HEK293T (cell line): ENCODE results near the gene PTGR3.

Source experiments
- CTCF ChIA-PET: fragments of 350-600 bp; formaldehyde crosslinking; extraction: SDS; loops from one replicate; lab custom pipeline; 2021; ENCODE audit warnings: antibody characterized with exemption, inconsistent platforms; lab: Yijun Ruan, JAX
- POLR2A ChIA-PET: fragments of 350-600 bp; formaldehyde crosslinking; extraction: SDS; loops from one replicate; lab custom pipeline; 2020; ENCODE audit warnings: antibody characterized with exemption, inconsistent platforms; lab: Yijun Ruan, JAX
- DNase-seq: peaks from one replicate; pipeline ENCODE4 v3.0.0; 2012; ENCODE audit warnings: mixed read lengths; ENCODE audit errors: extremely low spot score
- ARNT ChIP-seq: fragments of 450-650 bp; IDR thresholded peaks from 2 replicates; pipeline ENCODE4 v1.6.1; 2017; ENCODE audit warnings: mild to moderate bottlenecking
- BHLHE40 ChIP-seq: fragments of 450-650 bp; IDR thresholded peaks from 2 replicates; pipeline ENCODE4 v1.6.1; 2016; ENCODE audit warnings: mild to moderate bottlenecking, moderate library complexity, borderline replicate concordance
- CTBP1 ChIP-seq: fragments of 450-650 bp; IDR thresholded peaks from 2 replicates; pipeline ENCODE4 v1.6.1; 2016; ENCODE audit warnings: borderline replicate concordance
- ELF4 ChIP-seq: fragments of 450-650 bp; IDR thresholded peaks from 2 replicates; pipeline ENCODE4 v1.6.1; 2017; ENCODE audit warnings: antibody characterized with exemption
- FOXA1 ChIP-seq: fragments of 450-650 bp; IDR thresholded peaks from 2 replicates; pipeline ENCODE4 v1.6.1; 2016; ENCODE audit warnings: mild to moderate bottlenecking
- FOXK2 ChIP-seq: fragments of 450-650 bp; IDR thresholded peaks from 2 replicates; pipeline ENCODE4 v1.6.1; 2016; ENCODE audit warnings: mild to moderate bottlenecking
- FOXM1 ChIP-seq: fragments of 450-650 bp; IDR thresholded peaks from 2 replicates; pipeline ENCODE4 v1.6.1; 2017; ENCODE audit warnings: mild to moderate bottlenecking, borderline replicate concordance
- HDGF ChIP-seq: fragments of 450-650 bp; IDR thresholded peaks from 2 replicates; pipeline ENCODE4 v1.6.1; 2017; ENCODE audit warnings: antibody characterized with exemption, borderline replicate concordance
- L3MBTL2 ChIP-seq: fragments of 450-650 bp; conservative IDR thresholded peaks from 2 replicates; pipeline ENCODE4 v1.6.1; 2016; ENCODE audit warnings: mild to moderate bottlenecking
- LEF1 ChIP-seq: fragments of 450-650 bp; IDR thresholded peaks from 2 replicates; pipeline ENCODE4 v1.6.1; 2017; ENCODE audit warnings: mild to moderate bottlenecking, borderline replicate concordance
- NFRKB ChIP-seq: fragments of 450-650 bp; IDR thresholded peaks from 2 replicates; pipeline ENCODE4 v1.6.1; 2016; ENCODE audit warnings: mild to moderate bottlenecking, moderate library complexity
- SP1 ChIP-seq: fragments of 450-650 bp; IDR thresholded peaks from 2 replicates; pipeline ENCODE4 v1.6.1; 2017
- SUZ12 ChIP-seq: fragments of 450-650 bp; IDR thresholded peaks from 2 replicates; pipeline ENCODE4 v1.6.1; 2016; ENCODE audit warnings: mild to moderate bottlenecking
- TARDBP ChIP-seq: fragments of 450-650 bp; IDR thresholded peaks from 2 replicates; pipeline ENCODE4 v1.6.1; 2016
- ZNF384 ChIP-seq: fragments of 450-650 bp; IDR thresholded peaks from 2 replicates; pipeline ENCODE4 v1.6.1; 2016
- TF ChIP-seq, protein P1 (sequence below): fragments of 450-650 bp; IDR thresholded peaks from 2 replicates; pipeline ENCODE4 v1.6.1; 2016

PTGR3 gene

GRCh38 chr18:75205514-75206132, 3.3 kb downstream of the PTGR3 start:
- DNase-seq, result no peak
- ChIA-PET CTCF (no interaction called here), POLR2A (no interaction called here)
- TF ChIP-seq ZNF384 (no peak), HDGF (no peak), L3MBTL2 (no peak)
- TF ChIP-seq, protein P1, sequence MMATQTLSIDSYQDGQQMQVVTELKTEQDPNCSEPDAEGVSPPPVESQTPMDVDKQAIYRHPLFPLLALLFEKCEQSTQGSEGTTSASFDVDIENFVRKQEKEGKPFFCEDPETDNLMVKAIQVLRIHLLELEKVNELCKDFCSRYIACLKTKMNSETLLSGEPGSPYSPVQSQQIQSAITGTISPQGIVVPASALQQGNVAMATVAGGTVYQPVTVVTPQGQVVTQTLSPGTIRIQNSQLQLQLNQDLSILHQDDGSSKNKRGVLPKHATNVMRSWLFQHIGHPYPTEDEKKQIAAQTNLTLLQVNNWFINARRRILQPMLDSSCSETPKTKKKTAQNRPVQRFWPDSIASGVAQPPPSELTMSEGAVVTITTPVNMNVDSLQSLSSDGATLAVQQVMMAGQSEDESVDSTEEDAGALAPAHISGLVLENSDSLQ, result no peak

- ChIA-PET CTCF (no interaction called here), POLR2A (no interaction called here)
- TF ChIP-seq, protein P1, result no peak
- no peak for TF ChIP-seq CTBP1
- no peak for TF ChIP-seq L3MBTL2
- TF ChIP-seq TARDBP, result no peak
- TF ChIP-seq BHLHE40, result no peak
- TF ChIP-seq FOXM1, result no peak
- TF ChIP-seq FOXA1, result no peak
- no peak for TF ChIP-seq ARNT
- TF ChIP-seq SP1, result no peak
- no peak for TF ChIP-seq ELF4
- no peak for TF ChIP-seq LEF1
- TF ChIP-seq HDGF, result no peak
- TF ChIP-seq ZNF384, result no peak
- TF ChIP-seq NFRKB, result no peak
- no peak for TF ChIP-seq FOXK2
- TF ChIP-seq SUZ12, result no peak
- DNase-seq, result no peak
These were observed 4.0 kb downstream of the PTGR3 start for GRCh38 chr18:75204732-75205513.

GRCh38 chr18:75204269-75204731, 4.6 kb downstream of the PTGR3 start:
- no peak for DNase-seq
- CTCF ChIA-PET, result no interaction called here
- TF ChIP-seq FOXK2, result no peak
- no peak for TF ChIP-seq SUZ12
- TF ChIP-seq, protein P1, result no peak
- no peak for TF ChIP-seq FOXA1
- no peak for TF ChIP-seq NFRKB
- TF ChIP-seq SP1, result no peak
- no peak for TF ChIP-seq ELF4
- no peak for TF ChIP-seq L3MBTL2
- no peak for TF ChIP-seq FOXM1
- TF ChIP-seq BHLHE40, result no peak
- TF ChIP-seq LEF1, result no peak
- TF ChIP-seq TARDBP, result no peak
- no peak for TF ChIP-seq HDGF
- no peak for TF ChIP-seq CTBP1
- TF ChIP-seq ARNT, result no peak
- TF ChIP-seq ZNF384, result no peak
- POLR2A ChIA-PET, result no interaction called here

DNA sequence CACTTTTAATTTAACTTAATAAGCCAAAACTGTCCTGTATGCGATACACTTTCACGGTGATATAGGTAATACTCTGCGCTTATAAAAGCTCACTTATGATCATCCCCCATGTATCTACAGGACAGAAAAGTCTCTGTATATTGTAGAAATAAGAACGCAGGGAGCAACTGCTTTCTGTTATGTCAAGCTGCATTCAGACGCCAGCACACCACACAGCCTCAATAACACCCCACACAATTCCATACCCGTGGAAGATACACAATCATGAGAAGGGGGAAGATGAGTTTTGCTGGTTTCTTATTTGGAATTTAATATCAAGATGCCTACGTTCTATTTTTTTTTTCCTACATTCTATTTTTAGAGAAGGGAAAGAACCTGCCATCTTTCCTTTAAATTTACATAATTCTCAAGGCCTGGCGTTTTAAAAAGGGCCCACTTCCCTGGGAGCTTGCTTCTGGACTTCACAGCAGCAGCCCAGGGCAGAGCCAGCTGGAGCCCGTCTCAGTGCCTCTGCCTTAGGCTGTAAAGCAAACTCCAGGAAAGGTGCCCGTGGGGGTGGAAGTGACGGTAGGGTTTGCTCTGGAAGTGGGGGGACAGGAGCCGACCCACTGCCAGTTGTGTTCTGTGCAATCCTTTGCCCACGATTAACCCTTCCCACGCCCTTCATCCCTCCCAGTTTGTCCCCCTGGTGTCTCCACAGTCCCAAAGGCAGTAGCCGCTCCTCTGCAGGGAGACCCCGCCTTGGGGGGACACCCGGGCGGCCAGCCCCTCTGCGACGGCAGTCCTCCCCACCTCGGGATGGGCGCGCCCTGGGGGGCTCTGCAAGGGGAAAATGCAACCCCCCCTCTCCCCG, 5.3 kb downstream of the PTGR3 start:
- CTCF ChIA-PET, result no interaction called here
- POLR2A ChIA-PET, result no interaction called here

More for the DNA sequence above, 5.3 kb downstream of the PTGR3 start:
- no peak for DNase-seq
- no peak for TF ChIP-seq TARDBP
- TF ChIP-seq, protein P1, result no peak
- no peak for TF ChIP-seq BHLHE40
- no peak for TF ChIP-seq ELF4
- TF ChIP-seq SP1, result no peak
- TF ChIP-seq HDGF, result no peak
- no peak for TF ChIP-seq FOXK2
- TF ChIP-seq ARNT, result no peak
- no peak for TF ChIP-seq FOXA1
- no peak for TF ChIP-seq SUZ12
- no peak for TF ChIP-seq L3MBTL2
